ENCODE data around the gene MAEL. TPM values are rescaled to one million over a fixed set of nuclear protein-coding genes. Genes with fewer than 3 reads are reported as not detected.

MAEL gene
- total and polyA plus RNA-seq, 2 of the 8 experiments (the other 6 are each of a cell fraction or from before 2014, with no cell fraction given) = 0.03 TPM; not detected in 1

- TF ChIP-seq NRF1 (IDR thresholded peaks at IDR 0.05; ENCODE audit: low read depth, low read length) (no peak), PHF8 (conservative IDR thresholded peaks at IDR 0.05; ENCODE audit: low read depth, low read length) (no peak), SP1 (IDR thresholded peaks at IDR 0.05; ENCODE audit: low read depth, low read length) (no peak), E2F6 (IDR thresholded peaks at IDR 0.05) (no peak)
Measured at GRCh38 chr1:166972193-166972592, 16.9 kb upstream of the MAEL start (continued).

All from H1 (cell line).